ENCODE data around the gene FAM24B. TPM values are rescaled to one million over a fixed set of nuclear protein-coding genes. Genes with fewer than 3 reads are reported as not detected.

FAM24B gene
- polyA plus RNA-seq, 1 donor from 2014 or later = 3.4 TPM

- H3K79me2 ChIP-seq (replicated peaks; ENCODE audit: insufficient read depth, low read length) = no peaks in the 10 kb centered on the region
- H3K27ac ChIP-seq (ENCODE audit: low read length) = no peak overlapping the region
- no peaks in the 10 kb centered on the region for H3K36me3 ChIP-seq (ENCODE audit: insufficient read depth, low read length)
- H3K4me2 ChIP-seq (ENCODE audit: low read length) = no peak overlapping the region
- H3K9me3 ChIP-seq (ENCODE audit: low read length) = no peaks in the 10 kb centered on the region
- no peaks in the 10 kb centered on the region for H3K27me3 ChIP-seq (ENCODE audit: insufficient read depth, low read depth, low read length)
- no peaks in the 10 kb centered on the region for H4K20me1 ChIP-seq (ENCODE audit: insufficient read depth)
- H3K4me3 ChIP-seq (ENCODE audit: low read length) = no peak overlapping the region
- H3F3A ChIP-seq (ENCODE audit: insufficient read depth, low read length, poor library complexity, severe bottlenecking) = no peaks in the 10 kb centered on the region
- H3K9me2 ChIP-seq (ENCODE audit: insufficient read depth, low read length) = no peaks in the 10 kb centered on the region
- H2AFZ ChIP-seq (ENCODE audit: low read depth, low read length) = no peak overlapping the region
- H3K9ac ChIP-seq (ENCODE audit: low read length) = no peak overlapping the region
- TF ChIP-seq MXI1 (conservative IDR thresholded peaks at IDR 0.05; ENCODE audit: poor library complexity, severe bottlenecking) (no peak), POLR2AphosphoS5 (IDR thresholded peaks at IDR 0.05) (no peak), TAF1 (IDR thresholded peaks at IDR 0.05; ENCODE audit: low read depth) (no peak), CTCF (IDR thresholded peaks at IDR 0.05; ENCODE audit: poor library complexity, severe bottlenecking) (no peak), EZH2 (IDR thresholded peaks at IDR 0.05; ENCODE audit: borderline replicate concordance, insufficient read depth, low read length, poor library complexity, severe bottlenecking) (no peak), REST (IDR thresholded peaks at IDR 0.05; ENCODE audit: borderline replicate concordance) (no peak), RAD21 (conservative IDR thresholded peaks at IDR 0.05) (no peak), SMC3 (conservative IDR thresholded peaks at IDR 0.05; ENCODE audit: poor library complexity) (no peak), EP300 (conservative IDR thresholded peaks at IDR 0.05; ENCODE audit: poor library complexity, severe bottlenecking) (no peak)
Observed at GRCh38 chr10:122812751-122813150, 66.6 kb downstream of the FAM24B start.

GRCh38 chr10:122802282-122802681 lies 77.1 kb downstream of the FAM24B start:
- Histone ChIP-seq H3K4me3 (ENCODE audit: low read length) (no peak overlapping the region), H3F3A (ENCODE audit: insufficient read depth, low read length, poor library complexity, severe bottlenecking) (no peaks in the 10 kb centered on the region), H2AFZ (ENCODE audit: low read depth, low read length) (no peak overlapping the region), H3K9me3 (ENCODE audit: low read length) (no peaks in the 10 kb centered on the region), H3K79me2 (replicated peaks; ENCODE audit: insufficient read depth, low read length) (no peaks in the 10 kb centered on the region), H3K4me2 (ENCODE audit: low read length) (no peak overlapping the region), H3K9me2 (ENCODE audit: insufficient read depth, low read length) (no peaks in the 10 kb centered on the region), H3K9ac (ENCODE audit: low read length) (no peak overlapping the region), H4K20me1 (ENCODE audit: insufficient read depth) (no peaks in the 10 kb centered on the region), H3K27ac (ENCODE audit: low read length) (no peak overlapping the region), H3K27me3 (ENCODE audit: insufficient read depth, low read depth, low read length) (no peaks in the 10 kb centered on the region), H3K36me3 (ENCODE audit: insufficient read depth, low read length) (no peaks in the 10 kb centered on the region)
- no peak for TF ChIP-seq EP300 (conservative IDR thresholded peaks at IDR 0.05; ENCODE audit: poor library complexity, severe bottlenecking)
- no peak for TF ChIP-seq SMC3 (conservative IDR thresholded peaks at IDR 0.05; ENCODE audit: poor library complexity)
- TF ChIP-seq RAD21 (conservative IDR thresholded peaks at IDR 0.05) = no peak
- TF ChIP-seq REST (IDR thresholded peaks at IDR 0.05; ENCODE audit: borderline replicate concordance) = no peak
- no peak for TF ChIP-seq EZH2 (IDR thresholded peaks at IDR 0.05; ENCODE audit: borderline replicate concordance, insufficient read depth, low read length, poor library complexity, severe bottlenecking)
- TF ChIP-seq CTCF (IDR thresholded peaks at IDR 0.05; ENCODE audit: poor library complexity, severe bottlenecking) = no peak
- no peak for TF ChIP-seq MXI1 (conservative IDR thresholded peaks at IDR 0.05; ENCODE audit: poor library complexity, severe bottlenecking)
- no peak for TF ChIP-seq POLR2AphosphoS5 (IDR thresholded peaks at IDR 0.05)
- no peak for TF ChIP-seq TAF1 (IDR thresholded peaks at IDR 0.05; ENCODE audit: low read depth)

All from neural cell (in vitro differentiated cells).